Prostate gland (tissue), 2 donors: ENCODE data around the gene RIPOR3. TPM values are rescaled to one million over a fixed set of nuclear protein-coding genes. Genes with fewer than 3 reads are reported as not detected.

Source experiments
- DNase-seq: peaks from one replicate; pipeline ENCODE4 v3.0.0-alpha.2; 2019; ENCODE audit warnings: low spot score
- H3K27ac ChIP-seq, 2 donors: fragments of 200-600 bp; sonication (generic); 2 replicates each; pipeline ENCODE4 v1.5.1; 2017 to 2019
- H3K27me3 ChIP-seq: fragments of 200-600 bp; sonication (generic); replicated peaks from 2 replicates; pipeline ENCODE4 v1.5.1; 2019; ENCODE audit not compliant: insufficient read depth
- H3K36me3 ChIP-seq, 2 donors: fragments of 200-600 bp; sonication (generic); 1 replicate in 1 of 2; 2 replicates in 1 of 2; pipeline versions ENCODE4 v1.5.1 to v1.8.1; 2017 to 2019
- H3K4me1 ChIP-seq: fragments of 200-600 bp; sonication (generic); replicated peaks from 2 replicates; pipeline ENCODE4 v1.5.1; 2019
- H3K4me3 ChIP-seq, 2 donors: fragments of 200-600 bp; sonication (generic); 2 replicates each; pipeline ENCODE4 v1.5.1; 2017 to 2019
- H3K9me3 ChIP-seq: fragments of 200-600 bp; sonication (generic); 2 replicates; pipeline ENCODE4 v1.5.1; 2017
- POLR2A ChIP-seq: fragments of 450-650 bp; IDR thresholded peaks from one replicate; pipeline ENCODE4 v1.6.1; 2016; ENCODE audit warnings: antibody characterized with exemption, mild to moderate bottlenecking
- POLR2AphosphoS5 ChIP-seq: sonication (generic); formaldehyde crosslinking; IDR thresholded peaks from one replicate; pipeline ENCODE4 v1.6.1; 2017; ENCODE audit warnings: antibody characterized with exemption
- WGBS: methylation state at CpG from one replicate; pipeline ENCODE4 v1.1.5; 2018; 5-methylcytosine and 5-hydroxymethylcytosine counted together
- intact Hi-C: fragments of 100-400 bp; cut with DNase I; formaldehyde crosslinking; loops from one replicate; pipeline ENCODE4 v1.14.2; 2022
- total RNA-seq, 2 donors: library from RNA; depleted of rRNA; stranded (reverse); fragments of >200 nt; gene quantifications; one replicate each; pipeline ENCODE4 v1.1.0, GENCODE V29; 2016
- TF ChIP-seq, protein P1 (sequence below), 4 experiments: fragments of 200-600 bp in 2 of 4; fragments of 450-650 bp in 2 of 4; sonication (generic) in 2 of 4; IDR thresholded peaks; 1 replicate in 3 of 4; 2 replicates in 1 of 4; pipeline ENCODE4 v1.5.1; 2016 to 2019; ENCODE audit warnings: antibody characterized with exemption in 4 of 4, mild to moderate bottlenecking in 2 of 4, moderate library complexity in 2 of 4

The RIPOR3 gene
- total RNA-seq, 2 donors from 2014 or later, result 0.55 to 11.3 TPM

DNA sequence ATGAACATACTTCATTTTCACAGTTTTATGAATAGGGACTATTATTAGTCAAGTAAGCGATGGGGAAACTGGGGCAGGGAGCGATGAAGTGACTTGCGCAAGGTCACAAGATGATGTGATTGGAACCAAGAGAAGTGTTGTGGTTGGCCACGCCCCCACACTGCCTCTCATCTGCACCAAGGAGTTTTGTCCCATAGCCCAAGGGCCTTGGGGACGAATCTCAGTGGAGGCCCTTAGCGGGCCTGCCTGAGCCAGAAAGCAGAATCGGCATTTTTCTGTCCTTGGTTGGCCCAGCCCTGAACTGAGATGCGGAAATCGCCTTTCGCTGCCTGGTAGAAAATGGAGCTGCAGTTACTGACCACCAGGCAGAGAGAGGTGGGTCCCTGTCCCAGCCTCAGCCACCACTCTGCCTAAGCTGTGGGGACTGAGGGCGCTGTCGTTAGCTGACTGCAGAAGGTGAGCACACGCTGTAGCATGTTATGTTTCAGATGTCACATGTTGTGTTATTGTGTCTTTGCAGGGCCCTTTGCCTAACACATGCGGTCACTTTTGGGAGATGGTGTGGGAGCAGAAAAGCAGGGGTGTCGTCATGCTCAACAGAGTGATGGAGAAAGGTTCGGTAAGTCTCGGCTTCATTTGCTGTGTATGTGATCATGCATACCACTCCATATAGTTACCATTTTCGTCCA, 123.3 kb downstream of the RIPOR3 start:
- no peak overlapping the region for H3K27ac ChIP-seq
- H3K36me3 ChIP-seq, result peaks cover 0 to 6% of the 10 kb centered on the region in 2 donors
- H3K4me1 ChIP-seq, result no peaks in the 10 kb centered on the region
- no peaks in the 10 kb centered on the region for H3K9me3 ChIP-seq
- intact Hi-C loops, result no loop called here
- H3K4me3 ChIP-seq, result no peak overlapping the region
- DNase-seq, result no peak
- 90% methylated on average over 18 of the region's 18 CpGs for WGBS
- TF ChIP-seq, protein P1, sequence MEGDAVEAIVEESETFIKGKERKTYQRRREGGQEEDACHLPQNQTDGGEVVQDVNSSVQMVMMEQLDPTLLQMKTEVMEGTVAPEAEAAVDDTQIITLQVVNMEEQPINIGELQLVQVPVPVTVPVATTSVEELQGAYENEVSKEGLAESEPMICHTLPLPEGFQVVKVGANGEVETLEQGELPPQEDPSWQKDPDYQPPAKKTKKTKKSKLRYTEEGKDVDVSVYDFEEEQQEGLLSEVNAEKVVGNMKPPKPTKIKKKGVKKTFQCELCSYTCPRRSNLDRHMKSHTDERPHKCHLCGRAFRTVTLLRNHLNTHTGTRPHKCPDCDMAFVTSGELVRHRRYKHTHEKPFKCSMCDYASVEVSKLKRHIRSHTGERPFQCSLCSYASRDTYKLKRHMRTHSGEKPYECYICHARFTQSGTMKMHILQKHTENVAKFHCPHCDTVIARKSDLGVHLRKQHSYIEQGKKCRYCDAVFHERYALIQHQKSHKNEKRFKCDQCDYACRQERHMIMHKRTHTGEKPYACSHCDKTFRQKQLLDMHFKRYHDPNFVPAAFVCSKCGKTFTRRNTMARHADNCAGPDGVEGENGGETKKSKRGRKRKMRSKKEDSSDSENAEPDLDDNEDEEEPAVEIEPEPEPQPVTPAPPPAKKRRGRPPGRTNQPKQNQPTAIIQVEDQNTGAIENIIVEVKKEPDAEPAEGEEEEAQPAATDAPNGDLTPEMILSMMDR (IDR thresholded peaks at IDR 0.05), result no peak
- no peak for TF ChIP-seq POLR2A
- TF ChIP-seq POLR2AphosphoS5, result no peak
- no peaks in the 10 kb centered on the region for H3K27me3 ChIP-seq

DNA sequence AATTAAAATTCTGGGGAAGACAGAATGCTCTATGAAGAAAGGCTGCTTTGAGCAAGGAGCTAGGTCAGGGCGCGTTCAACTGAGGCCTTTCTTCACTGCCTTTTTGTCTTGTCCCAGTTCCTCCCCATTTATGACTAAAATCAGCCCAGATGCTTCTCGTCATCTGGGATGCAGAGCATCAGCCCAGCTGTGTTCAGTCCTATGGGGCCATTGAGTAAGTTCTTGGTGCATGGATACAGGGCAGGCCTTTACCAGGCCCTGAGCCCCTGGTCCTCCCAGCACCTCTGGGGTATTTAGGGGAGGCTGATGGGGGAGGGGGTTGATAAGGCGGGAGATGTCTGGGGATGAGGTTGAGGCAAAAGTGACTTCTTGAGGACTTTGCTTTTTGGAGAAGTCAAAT, 125.5 kb downstream of the RIPOR3 start:
- 88% methylated on average over 4 of the region's 4 CpGs for WGBS
- H3K27me3 ChIP-seq, result no peaks in the 10 kb centered on the region
- peaks cover 0 to 6% of the 10 kb centered on the region in 2 donors for H3K36me3 ChIP-seq
- no peaks in the 10 kb centered on the region for H3K9me3 ChIP-seq
- H3K27ac ChIP-seq, result no peak overlapping the region
- intact Hi-C loops, result no loop called here
- DNase-seq, result no peak
- H3K4me1 ChIP-seq, result no peaks in the 10 kb centered on the region
- TF ChIP-seq POLR2A (no peak), POLR2AphosphoS5 (no peak)
- TF ChIP-seq, protein P1 (IDR thresholded peaks at IDR 0.05), result no peak
- H3K4me3 ChIP-seq, result no peak overlapping the region

DNA sequence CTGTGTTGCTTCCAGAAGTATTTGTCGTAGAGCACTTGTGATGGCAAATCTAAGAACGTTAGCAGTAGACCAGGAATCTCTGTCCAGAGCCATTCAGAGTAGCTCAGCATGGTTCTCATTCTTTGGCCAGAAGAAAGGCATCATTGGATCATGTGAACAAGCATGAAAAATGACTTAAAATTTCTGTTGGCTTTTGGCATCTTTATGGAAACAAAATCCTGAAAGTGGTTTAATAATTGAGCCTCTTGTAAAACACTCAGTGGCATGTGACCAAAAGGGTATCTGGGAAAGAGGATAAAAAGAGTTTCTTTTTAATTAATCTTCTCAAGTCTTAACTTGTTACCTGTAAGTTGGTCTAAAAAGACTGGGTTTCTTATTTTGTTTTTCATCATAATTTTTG, 126.0 kb downstream of the RIPOR3 start:
- no peak overlapping the region for H3K4me3 ChIP-seq
- peaks cover 0 to 6% of the 10 kb centered on the region in 2 donors for H3K36me3 ChIP-seq
- no peaks in the 10 kb centered on the region for H3K4me1 ChIP-seq
- H3K27ac ChIP-seq, result no peak overlapping the region
- DNase-seq, result no peak
- intact Hi-C loops, result no loop called here
- no peaks in the 10 kb centered on the region for H3K9me3 ChIP-seq
- TF ChIP-seq POLR2A, result no peak
- no peak for TF ChIP-seq POLR2AphosphoS5
- TF ChIP-seq, protein P1 (IDR thresholded peaks at IDR 0.05), result no peak
- WGBS, result 49% methylated on average over 2 of the region's 2 CpGs
- H3K27me3 ChIP-seq, result no peaks in the 10 kb centered on the region

DNA sequence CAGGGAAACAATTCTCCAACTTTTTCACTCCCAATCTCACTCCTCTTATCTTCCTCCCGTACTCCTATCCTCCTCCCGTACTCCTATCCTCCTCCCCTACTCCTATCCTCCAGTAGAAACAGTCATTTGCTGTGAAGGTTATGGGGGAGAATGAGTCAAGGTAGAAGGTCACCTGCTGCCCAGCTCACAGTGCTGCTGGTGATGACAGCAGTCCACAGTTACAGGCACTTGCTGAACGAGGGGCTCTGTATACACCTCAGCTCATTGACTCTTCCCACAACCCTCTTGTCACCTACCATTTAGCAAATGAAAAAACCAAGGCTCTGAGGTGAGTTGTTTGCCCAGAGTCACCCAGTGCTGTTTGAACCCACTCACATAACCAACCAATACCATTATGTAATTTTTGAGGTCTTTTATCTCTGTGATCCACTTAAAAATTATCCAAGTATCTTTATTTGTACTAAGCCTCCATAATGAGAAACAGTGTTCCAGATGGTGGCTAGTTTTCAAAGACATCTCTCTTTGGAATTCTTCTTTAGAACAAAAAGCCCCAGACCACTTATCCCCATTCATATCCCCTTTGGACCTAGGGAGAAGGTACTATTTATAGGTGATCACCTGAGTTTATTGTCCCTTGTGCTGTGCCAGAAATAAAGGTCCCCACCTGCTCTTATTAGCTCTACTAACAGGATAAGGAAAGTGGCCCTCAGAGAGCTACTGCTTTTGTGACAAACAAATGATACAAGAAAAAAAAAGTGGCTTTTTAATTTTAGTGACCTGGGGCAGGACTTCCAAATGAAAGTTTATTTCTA, 128.0 kb downstream of the RIPOR3 start:
- intact Hi-C loops, result no loop called here
- Histone ChIP-seq H3K27ac (no peak overlapping the region), H3K9me3 (no peaks in the 10 kb centered on the region), H3K4me1 (no peaks in the 10 kb centered on the region), H3K4me3 (no peak overlapping the region), H3K27me3 (no peaks in the 10 kb centered on the region), H3K36me3 (no peaks in the 10 kb centered on the region)
- no peak for DNase-seq
- 66% methylated on average over 3 of the region's 3 CpGs for WGBS
- TF ChIP-seq, protein P1 (IDR thresholded peaks at IDR 0.05), result no peak
- TF ChIP-seq POLR2A, result no peak
- no peak for TF ChIP-seq POLR2AphosphoS5
